CD4-positive, alpha-beta T cell treated with Interleukin-6 at 100 ng/mL for 8 hours (primary cell): ENCODE data around the gene CHCHD6.
"Not testable (repeated sequence)": the region's sequence is repeated elsewhere in the genome, so short reads cannot be mapped to it uniquely, and the experiment has no call there.

Source experiments
- DNase-seq: peaks from one replicate; pipeline ENCODE4 v3.0.0-alpha.2; 2020; ENCODE audit warnings: mixed read lengths, low spot score

Gene CHCHD6

DNA sequence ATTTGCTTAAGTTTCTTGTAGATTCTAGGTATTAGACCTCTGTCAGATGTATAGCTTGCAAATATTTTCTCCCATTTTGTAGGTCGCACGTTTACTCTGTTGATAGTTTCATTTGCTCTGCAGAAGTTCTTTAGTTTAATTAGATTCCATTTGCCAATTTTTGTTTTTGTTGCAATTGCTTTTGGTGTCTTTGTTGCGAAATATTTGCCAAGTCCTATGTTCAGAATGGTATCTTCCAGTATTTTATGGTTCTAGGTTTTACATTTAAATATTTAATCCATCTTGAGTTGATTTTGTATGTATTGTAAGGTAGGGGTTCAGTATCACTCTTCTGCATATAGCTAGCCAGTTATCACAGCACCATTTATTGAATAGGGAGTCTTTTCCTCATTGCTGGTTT, 64.9 kb downstream of the CHCHD6 start:
- no peak for DNase-seq

DNA sequence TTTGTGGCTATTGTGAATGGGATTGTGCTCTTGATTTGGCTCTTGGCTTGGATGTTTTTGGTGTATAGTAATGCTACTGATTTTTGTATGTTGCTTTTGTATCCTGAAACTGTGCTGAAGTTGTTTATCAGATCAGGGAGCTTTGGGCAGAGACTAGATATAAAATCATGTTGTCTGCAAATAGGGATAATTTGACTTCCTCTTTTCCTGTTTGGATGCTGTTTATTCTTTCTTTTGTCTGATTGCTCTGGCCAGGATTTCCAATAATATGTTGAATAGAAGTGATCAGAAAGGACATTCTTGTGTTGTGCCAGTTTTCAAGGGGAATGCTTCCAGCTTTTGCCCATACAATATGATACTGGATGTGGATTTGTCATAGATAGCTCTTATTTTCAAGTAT, 66.1 kb downstream of the CHCHD6 start:
- no peak for DNase-seq

DNA sequence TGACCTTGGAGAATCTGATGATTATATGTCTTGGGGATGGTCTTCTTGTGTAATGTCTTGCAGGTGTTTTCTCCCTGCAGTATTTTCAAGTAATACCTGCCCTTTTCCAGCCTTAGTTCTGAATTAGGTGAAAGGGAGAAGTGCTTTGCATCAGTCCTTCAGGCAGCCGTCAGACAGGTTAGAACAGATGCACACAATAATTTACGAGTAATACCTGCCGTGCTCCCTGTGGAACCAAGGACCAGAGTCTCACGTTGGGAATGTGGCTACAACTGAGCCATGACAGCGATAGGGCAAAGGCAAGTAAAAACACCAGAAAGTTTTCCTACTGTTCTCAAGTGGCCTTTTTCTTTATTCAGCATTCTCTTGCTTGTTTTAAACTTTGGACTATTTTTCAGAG, 69.1 kb downstream of the CHCHD6 start:
- no peak for DNase-seq

DNA sequence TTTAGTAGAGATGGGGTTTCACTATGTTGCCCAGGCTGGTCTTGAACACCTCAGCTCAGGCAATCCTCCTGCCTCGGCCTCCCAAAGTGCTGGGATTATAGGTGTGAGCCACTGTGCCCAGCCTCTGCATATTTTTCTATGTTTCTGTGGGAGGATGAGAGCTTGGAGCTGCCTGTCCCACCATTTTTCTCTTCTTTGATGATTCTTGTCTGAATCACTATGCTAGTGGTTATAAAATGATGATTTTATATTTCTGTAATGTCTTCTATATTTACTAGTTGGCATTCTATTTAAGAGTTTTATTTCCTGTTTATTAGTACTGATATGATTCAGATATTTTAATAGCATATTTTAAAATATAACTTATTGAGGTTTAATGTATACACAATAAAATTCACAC, 69.7 kb downstream of the CHCHD6 start:
- no peak for DNase-seq

DNA sequence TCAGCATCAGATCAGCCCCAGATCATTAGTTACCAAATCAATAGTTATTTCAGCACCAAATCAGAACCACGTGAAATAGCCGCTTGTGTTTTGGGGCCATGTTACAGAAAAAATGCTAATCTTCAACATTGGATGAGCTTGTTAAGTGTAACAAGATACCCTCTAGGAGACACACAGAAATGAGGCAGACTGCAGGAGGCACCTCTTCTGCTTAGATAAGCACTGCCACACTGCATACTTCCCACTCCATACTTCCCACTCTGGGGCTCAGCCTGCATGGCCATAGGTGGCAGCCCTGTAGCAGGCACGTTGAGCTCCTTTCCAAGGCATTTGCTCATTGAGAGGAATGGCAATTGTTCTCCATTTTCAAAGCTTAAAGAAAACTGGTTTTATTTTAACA, 73.3 kb downstream of the CHCHD6 start:
- DNase-seq: no peak

DNA sequence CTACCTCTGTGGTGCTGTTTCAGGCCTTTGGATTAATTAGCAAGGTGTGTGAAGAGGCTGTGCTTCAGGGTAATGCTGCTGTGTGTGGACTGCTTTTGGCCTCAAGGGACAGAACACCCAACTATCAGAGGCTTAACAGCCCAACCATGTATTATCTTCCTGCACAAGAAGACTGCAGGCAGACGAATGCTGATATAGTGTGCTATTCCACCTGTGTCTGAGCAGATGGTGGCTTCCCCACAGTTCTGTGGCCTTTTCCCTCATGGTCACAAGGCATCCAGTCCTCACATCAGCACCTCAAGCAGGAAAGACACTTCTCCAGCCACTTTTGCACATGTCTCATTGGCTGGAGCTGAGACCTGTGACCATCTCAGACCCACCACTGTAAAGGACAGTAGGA, 76.6 kb downstream of the CHCHD6 start:
- no peak for DNase-seq

DNA sequence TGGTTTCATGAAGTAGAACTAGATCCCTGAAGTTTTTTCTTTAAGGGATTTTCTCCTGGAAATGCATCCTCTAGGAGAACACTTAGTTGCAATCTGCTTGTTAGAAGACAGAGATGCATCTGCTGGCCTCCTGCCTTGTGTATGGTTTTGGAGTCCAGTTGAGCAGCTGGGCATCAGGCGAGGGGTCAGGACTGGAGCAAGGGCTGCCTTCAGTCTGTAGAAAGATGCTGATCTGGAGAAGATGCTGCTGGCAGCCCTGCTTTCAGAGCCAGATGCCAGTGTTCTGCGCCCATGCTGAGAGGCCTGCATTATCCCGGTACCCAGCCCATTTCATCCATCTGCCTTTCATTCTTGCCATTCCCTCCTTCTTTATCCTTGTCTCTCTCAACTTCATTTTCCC, 77.4 kb downstream of the CHCHD6 start:
- no peak for DNase-seq

DNA sequence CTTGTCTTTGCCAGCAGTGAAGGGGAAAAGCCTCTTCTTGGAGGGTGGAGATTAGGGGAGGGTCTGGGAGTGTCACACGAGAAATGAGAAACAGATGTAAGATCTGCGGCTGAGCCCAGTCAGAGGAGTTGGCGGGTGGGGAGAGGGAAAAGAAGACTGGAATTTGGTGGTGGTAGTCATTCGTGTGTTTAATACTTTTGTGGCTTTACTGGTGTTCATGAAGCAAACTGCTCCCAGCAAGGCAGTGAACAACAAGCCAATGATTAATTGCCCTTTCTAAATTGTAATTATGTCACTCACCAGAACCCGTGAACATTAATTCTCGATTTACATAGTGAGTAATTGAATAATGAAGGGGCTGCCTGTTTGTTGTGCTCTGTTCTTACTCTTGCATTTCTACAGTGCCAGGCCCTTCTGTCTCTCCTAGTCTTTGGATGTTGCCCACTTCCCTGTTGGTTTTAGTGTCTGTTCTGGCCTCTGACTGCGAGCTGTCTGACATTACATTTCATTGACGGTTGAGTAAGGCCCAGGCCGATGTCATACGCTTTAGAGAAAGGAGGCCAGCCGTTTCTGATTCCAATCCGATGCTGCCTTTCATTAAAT, 78.0 kb downstream of the CHCHD6 start:
- DNase-seq: no peak

DNA sequence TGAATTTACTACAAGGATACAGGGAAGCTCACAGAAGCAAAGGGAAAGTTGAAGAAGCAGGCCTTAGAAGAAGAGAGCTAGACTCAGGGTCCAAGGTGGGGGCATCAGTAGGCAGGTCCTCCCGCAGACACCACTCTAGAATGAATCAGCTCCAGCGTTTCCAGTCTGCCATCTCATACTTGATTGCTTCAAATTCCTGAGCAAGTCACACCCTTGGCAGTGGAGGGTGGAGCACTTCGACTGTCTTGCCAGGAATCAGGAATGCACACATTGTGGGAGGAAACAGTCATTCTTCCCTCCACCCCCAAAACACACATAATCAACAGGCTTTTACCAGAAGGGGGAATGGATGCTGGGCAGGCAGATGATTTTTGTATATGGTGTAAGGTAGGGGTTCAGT, 78.5 kb downstream of the CHCHD6 start:
- DNase-seq: no peak

DNA sequence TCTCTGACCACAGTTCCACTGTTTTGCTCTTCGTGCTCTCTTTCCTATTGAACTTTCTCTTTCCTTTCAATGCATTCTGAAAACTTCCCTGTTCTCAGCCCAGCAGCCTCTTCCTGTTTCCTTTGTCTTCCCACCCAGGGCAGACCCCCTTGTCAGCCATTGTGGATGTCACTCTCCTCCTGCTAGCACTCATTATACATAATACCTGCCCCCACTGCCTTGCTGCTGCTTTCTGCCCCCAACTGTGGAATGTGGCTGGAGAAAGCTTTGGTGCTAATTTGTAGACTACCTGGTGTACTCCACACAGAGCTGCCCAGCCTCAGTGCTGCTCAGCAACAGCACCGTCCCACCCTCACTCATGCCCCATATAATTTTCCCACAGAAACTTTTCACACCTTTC, 80.2 kb downstream of the CHCHD6 start:
- DNase-seq: no peak

DNA sequence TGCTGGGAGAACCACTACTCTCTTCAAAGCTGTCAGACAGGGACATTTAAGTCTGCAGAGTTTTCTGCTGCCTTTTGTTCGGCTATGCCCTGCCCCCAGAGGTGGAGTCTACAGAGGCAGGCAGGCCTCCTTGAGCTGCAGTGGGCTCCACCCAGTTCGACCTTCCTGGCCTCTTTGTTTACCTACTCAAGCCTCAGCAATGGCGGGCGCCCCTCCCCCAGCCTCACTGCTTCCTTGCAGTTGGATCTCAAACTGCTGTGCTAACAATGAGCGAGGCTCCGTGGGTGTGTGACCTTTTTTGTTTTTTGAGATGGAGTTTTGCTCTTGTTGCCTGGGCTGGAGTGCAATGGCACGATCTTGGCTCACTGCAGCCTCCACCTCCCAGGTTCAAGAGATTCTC, 87.3 kb downstream of the CHCHD6 start:
- not testable (repeated sequence) for DNase-seq

DNA sequence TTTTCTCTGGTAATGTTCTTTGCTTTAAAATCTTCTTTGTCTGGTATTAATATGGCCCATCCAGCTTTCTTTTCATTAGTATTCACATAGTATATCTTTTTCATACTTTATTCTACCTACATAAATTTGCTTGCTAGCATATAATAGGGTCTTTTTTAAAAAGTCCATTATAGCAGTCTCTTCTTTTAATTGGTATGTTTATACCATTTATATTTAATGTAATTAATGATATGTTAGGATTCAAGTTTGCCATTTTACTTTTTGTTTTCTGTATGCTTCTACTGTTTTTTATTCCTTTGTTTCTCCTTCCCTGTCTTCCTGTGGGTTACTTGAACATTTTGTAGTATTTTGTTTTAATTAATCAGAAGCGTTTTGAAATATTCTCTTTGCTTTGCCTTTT, 89.0 kb downstream of the CHCHD6 start:
- DNase-seq: no peak

DNA sequence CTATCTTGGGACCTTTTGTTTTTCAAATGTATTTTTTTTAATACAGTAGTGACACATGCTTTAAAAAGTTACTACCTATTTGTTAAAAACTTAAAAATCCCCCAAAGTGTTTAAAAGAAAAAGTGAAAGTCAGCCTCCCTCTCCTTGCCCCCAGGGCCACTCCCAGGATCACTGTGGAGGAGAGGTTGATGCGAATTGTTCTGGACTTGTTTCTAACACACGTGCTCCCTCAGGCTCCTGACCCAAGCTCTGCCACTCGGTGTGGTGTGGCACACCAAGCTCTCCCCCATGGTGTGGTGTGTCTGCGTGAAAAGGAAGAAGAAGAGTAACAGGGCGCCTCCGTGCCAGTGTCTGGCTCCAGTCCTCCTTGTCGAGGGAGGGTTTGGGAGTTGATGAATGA, 93.5 kb downstream of the CHCHD6 start:
- no peak for DNase-seq

DNA sequence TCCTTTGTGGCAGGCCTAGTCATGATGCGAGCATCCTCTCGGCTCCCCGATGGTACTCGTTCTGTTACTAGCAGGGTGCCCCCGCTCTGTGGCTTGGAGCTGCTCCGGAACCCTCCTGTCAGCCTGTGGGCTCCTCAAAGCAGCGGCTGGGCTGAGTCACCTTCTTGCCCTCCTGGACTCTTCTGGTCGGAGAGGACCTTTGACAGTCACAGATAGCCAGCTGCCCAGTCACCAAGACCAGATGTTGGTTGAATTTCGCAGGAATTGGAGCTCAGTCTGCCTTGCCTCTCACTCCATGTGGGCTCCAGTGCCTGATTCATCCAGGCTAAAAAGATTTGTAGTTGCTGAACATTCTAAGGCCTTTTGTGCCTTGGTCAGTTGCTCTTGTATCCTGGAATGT, 94.5 kb downstream of the CHCHD6 start:
- no peak for DNase-seq

DNA sequence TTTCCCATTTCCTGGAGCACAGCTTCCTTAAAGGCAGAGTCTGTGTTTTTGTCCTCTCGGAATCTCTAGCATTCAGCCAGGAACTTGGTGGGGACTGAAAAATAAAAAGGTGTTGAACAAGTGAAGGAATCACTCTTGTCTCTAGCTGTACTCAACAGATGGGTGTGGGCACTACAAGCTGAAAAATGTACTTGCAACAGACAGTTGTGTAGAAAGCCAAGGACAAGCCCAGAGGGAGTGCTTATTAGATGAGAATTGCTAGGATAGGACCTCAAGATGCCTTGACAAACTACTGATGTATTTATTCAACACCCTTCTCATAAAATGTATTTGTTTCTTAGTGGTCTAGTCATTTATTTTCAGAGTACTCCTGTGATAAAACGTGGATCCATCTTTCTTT, 95.1 kb downstream of the CHCHD6 start:
- DNase-seq: no peak

DNA sequence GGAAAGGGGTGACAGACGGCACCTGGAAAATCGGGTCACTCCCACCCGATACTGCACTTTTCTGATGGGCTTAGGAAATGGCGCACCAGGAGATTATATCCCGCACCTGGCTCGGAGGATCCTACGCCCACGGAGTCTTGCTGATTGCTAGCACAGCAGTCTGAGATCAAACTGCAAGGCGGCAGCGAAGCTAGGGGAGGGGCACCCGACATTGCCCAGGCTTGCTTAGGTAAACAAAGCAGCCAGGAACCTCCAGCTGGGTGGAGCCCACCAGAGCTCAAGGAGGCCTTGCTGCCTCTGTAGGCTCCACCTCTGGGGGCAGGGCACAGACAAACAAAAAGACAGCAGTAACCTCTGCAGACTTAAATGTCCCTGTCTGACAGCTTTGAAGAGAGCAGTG, 97.3 kb downstream of the CHCHD6 start:
- not testable (repeated sequence) for DNase-seq

DNA sequence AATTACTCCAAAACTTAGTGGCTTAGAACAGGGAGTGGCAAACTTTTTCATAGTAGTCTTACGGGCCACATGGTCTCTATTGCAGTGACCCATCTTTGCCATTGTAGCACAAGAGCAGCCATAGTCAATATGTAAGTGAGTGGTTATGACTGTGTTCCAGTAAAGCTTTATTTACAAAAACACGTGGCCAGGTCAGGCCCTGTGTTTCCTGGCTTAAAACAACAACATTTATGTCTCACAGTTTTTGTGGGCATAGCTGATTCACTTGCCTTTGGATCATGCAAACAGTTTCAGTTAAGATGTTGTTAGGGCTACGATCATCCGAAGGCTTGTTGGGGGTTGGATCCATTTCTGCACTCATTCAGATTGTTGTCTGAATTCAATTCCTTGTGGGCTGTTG, 103.8 kb downstream of the CHCHD6 start:
- DNase-seq: no peak

DNA sequence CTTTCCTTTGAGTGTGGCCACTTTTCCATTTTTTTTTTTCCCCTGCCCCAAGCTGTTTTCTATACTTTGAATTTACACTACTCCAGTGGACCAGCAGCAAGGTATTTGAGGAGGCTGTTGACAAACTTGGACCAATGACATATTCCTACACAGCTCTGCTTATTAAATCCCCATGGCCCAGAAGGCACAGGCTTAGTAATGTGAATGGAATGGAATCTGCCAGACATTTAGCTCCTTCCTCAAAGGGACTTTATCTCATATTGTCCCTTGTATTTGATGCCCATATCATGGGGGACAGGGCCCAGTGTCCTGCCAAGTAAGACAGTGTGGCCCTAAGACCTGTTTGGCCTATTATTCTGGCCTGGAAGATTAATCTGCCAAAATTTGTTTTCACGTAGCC, 107.5 kb downstream of the CHCHD6 start:
- no peak for DNase-seq

DNA sequence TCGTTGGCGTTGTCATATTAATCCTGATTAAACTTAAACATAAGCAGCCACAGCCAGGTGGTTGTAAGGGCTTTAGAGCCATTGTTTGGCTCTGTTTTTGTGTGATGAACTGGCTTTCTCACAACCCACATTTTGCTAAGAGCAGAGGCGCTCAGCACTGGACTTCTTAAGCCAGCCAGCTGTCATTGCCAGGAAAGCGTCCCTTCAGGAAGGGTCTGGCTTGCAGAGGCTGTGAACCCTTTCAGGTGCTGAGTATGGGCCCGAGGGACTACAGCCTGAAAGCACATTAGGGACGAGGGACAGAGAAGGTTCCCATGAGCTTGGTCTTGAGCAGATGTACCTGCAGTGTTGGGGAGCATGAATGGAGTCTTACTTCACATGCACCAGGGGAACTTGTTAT, 112.3 kb downstream of the CHCHD6 start:
- DNase-seq: no peak

DNA sequence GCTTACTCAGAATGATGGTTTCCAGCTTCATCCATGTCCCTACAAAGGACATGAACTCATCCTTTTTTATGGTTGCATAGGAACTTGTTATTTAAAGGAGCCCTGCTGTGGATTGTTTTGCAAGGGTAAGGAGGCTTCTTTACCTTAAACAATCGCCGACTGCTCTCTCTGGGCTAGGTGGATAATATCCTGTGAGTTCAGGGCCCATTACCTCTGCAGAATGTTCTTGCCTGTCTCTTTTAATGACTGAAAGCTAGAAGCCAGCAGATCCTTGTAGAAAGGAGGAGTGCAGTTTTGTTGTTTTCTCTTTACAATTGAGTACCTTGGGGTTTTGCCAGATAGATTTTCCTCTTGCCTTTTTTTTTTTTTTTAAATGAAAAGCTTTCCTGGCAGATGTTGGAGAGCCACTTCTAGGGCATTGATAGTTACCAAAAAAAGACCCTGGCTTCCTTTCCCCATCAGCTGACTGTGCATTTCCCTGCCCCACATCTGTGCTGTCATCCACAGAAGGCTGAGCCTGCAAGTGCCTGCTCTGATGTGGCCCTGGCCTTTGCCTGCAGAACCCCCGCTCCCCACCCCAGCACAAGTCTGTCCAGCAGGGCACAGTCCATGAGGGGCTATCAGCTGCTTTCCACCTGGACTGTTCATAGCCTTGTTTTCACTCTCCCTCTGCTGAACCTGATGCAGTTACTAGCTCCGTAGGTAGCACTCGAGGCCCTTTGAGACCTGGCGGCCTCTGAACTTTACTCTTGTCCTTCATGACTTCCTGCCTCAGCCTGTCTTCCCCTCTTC, 113.1 kb downstream of the CHCHD6 start:
- no peak for DNase-seq

DNA sequence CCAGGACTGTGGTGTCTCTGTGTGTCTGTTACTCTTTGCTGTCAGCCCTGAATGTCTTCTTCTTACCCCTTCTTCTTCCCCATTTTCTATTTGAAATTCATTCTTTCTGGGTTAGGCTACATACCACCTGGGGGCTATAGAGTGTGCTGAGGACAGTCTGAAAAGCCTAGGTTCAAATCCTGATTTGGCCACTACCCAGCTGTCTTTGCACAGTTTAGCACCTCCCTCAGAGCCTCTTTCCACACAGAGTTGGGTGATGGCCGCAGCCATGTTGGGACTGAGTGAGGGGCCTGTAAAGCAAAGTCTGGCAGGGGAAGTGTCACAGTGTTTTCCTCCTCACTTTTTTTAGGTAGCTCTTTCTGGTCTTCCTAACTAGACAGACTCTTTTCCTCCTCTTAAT, 113.7 kb downstream of the CHCHD6 start:
- no peak for DNase-seq

DNA sequence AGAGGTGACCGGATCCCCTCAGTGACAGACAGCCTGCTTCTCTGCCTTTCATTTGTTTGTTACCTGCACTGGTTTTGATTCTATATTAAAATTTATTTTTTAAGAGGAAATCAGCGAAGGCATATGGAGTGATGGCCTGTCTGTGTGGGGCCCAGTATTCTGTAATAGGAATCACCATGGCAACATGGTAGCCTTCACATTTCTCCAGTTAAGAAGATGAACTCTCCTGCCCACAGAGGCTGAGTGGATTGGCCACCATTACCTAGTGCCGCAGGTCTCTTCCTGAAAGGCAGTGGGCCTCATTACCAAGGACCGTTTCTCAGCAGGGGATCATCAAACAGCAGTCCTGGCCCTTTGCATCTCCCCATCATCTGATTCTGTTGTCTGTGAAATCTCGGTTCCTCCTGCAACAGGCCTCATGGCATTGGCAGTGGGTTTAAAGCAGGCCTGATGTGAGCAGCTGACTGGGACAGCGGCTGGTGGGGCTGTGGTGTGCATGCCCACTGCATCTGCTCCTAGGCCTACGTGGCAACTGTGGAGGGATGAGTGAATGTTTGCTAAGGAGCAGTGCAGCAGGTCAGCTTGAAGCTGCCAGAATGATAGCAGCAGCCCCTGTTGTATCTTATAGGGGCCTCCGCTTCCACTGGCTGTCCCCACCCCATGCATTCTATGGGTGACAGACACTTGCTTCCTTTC, 114.5 kb downstream of the CHCHD6 start:
- DNase-seq: no peak

DNA sequence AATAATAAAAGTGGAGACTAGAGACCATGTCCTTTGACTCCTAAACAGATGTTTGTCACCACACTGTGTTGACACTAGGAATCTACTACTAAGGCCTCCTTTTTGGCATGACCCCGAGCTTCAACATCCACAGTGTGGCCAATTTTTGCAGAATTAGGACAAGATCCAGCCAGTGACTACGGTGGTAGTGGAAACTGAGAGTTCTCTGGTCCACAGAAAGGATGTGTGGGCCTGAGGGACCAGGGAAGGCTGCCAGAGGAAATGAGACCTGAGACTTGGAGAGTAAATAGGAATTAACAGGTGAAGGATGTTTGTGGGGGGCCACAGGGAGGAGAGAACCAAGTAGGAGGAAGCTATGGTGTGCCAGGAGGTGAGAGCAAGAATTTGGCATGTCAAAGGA, 122.7 kb downstream of the CHCHD6 start:
- no peak for DNase-seq

DNA sequence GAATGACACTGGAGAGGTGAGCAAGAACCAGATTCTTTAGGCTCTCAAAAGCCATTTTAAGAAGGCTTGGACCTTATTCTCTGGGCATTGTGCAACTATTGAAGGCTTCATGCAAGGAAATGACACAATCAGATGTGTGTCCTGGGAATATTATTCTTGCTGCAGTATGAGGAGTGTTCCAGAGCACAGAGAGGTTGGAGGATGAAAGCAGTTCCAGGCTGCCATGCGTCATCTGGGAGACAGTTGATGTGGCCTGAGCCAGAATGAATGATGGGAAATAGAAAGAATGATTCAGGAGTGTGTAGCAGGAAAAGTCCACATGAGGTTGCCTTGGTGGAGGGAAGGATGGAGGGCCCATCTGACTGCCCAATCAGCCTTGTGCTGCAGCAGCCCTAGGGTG, 123.1 kb downstream of the CHCHD6 start:
- DNase-seq: no peak
